Ascending aorta (tissue), 2 donors: ENCODE measurements around the gene EML4. TPM values are rescaled to one million over a fixed set of nuclear protein-coding genes. Genes with fewer than 3 reads are reported as not detected.

ENCODE experiments used
- DNase-seq, 2 donors: peaks; one replicate each; pipeline ENCODE4 v3.0.0-alpha.2; 2019; ENCODE audit warnings: low spot score in 2 of 2
- H3K27ac ChIP-seq, 2 donors: fragments of 200-600 bp; sonication (generic); one replicate each; pipeline ENCODE4 v1.5.1; 2016 to 2017; ENCODE audit warnings: mild to moderate bottlenecking in 1 of 2
- H3K27me3 ChIP-seq: fragments of 200-600 bp; sonication (generic); one replicate; pipeline ENCODE4 v1.5.1; 2017
- H3K36me3 ChIP-seq, 2 donors: fragments of 200-600 bp; sonication (generic); one replicate each; pipeline ENCODE4 v1.5.1; 2016
- H3K4me1 ChIP-seq, 2 donors: fragments of 200-600 bp; sonication (generic); one replicate each; pipeline ENCODE4 v1.5.1; 2016 to 2017; ENCODE audit warnings: mild to moderate bottlenecking in 1 of 2
- H3K4me3 ChIP-seq, 2 donors: fragments of 200-600 bp; sonication (generic); one replicate each; pipeline ENCODE4 v1.5.1; 2016 to 2017; ENCODE audit warnings: mild to moderate bottlenecking in 1 of 2
- H3K9me3 ChIP-seq, 2 donors: fragments of 200-600 bp; sonication (generic); one replicate each; pipeline ENCODE4 v1.5.1; 2016
- CTCF ChIP-seq, 3 experiments: fragments of 200-600 bp in 2 of 3; fragments of 450-650 bp in 1 of 3; sonication (generic) in 2 of 3; IDR thresholded peaks; one replicate each; pipeline ENCODE4 v1.5.1; 2016 to 2019; ENCODE audit warnings: antibody characterized with exemption in 3 of 3, mild to moderate bottlenecking in 1 of 3, moderate library complexity in 1 of 3
- intact Hi-C: fragments of 100-400 bp; cut with DNase I; formaldehyde crosslinking; loops from one replicate; pipeline ENCODE4 v1.15.1; 2023
- total RNA-seq: library from RNA; depleted of rRNA; stranded (reverse); fragments of >200 nt; gene quantifications from one replicate; pipeline ENCODE4 v1.1.0, GENCODE V29; 2016

The EML4 gene
- total RNA-seq, 1 donor from 2014 or later: 25.2 TPM

- no peaks in the 10 kb centered on the region for H3K27me3 ChIP-seq
- H3K4me3 ChIP-seq: no peak overlapping the region
- H3K9me3 ChIP-seq: no peaks in the 10 kb centered on the region
- intact Hi-C loops: loop anchor here (1.0 to 10.0 kb wide), 2 partner anchors 232 to 473 kb away; no protein-coding TSS in a partner anchor
- TF ChIP-seq CTCF (IDR thresholded peaks at IDR 0.05): peak; percentile 22 to 50 (median 47)
- H3K36me3 ChIP-seq: peaks cover 7 to 24% of the 10 kb centered on the region in 2 donors
- H3K4me1 ChIP-seq: peaks cover 0 to 5% of the 10 kb centered on the region in 2 donors
- DNase-seq: no peak
- H3K27ac ChIP-seq: no peak overlapping the region
Observed at GRCh38 chr2:42328148-42328833, 159.1 kb downstream of the EML4 start.

GRCh38 chr2:42328923-42329322, 159.8 kb downstream of the EML4 start:
- no peak for DNase-seq
- TF ChIP-seq CTCF (IDR thresholded peaks at IDR 0.05): no peak
- H3K4me3 ChIP-seq: no peak overlapping the region
- H3K4me1 ChIP-seq: peaks cover 0 to 5% of the 10 kb centered on the region in 2 donors
- no peaks in the 10 kb centered on the region for H3K9me3 ChIP-seq
- H3K27me3 ChIP-seq: no peaks in the 10 kb centered on the region
- intact Hi-C loops: loop anchor here (1.0 to 10.0 kb wide), 2 partner anchors 233 to 474 kb away; no protein-coding TSS in a partner anchor
- peaks cover 14 to 30% of the 10 kb centered on the region in 2 donors for H3K36me3 ChIP-seq
- H3K27ac ChIP-seq: no peak overlapping the region

DNA sequence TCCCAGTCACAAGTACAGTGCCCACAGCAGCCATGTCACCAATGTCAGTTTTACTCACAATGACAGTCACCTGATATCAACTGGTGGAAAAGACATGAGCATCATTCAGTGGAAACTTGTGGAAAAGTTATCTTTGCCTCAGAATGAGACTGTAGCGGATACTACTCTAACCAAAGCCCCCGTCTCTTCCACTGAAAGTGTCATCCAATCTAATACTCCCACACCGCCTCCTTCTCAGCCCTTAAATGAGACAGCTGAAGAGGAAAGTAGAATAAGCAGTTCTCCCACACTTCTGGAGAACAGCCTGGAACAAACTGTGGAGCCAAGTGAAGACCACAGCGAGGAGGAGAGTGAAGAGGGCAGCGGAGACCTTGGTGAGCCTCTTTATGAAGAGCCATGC, 160.6 kb downstream of the EML4 start:
- Histone ChIP-seq H3K36me3 (peaks cover 15 to 38% of the 10 kb centered on the region in 2 donors), H3K9me3 (no peaks in the 10 kb centered on the region), H3K27ac (peak overlapping the region; percentile 21 to 48), H3K4me3 (no peak overlapping the region), H3K27me3 (no peaks in the 10 kb centered on the region), H3K4me1 (peaks cover 0 to 5% of the 10 kb centered on the region in 2 donors)
- no peak for TF ChIP-seq CTCF (IDR thresholded peaks at IDR 0.05)
- intact Hi-C loops: loop anchor here (10.0 kb wide), 1 partner anchor 475 kb away; no protein-coding TSS in a partner anchor
- DNase-seq: no peak

DNA sequence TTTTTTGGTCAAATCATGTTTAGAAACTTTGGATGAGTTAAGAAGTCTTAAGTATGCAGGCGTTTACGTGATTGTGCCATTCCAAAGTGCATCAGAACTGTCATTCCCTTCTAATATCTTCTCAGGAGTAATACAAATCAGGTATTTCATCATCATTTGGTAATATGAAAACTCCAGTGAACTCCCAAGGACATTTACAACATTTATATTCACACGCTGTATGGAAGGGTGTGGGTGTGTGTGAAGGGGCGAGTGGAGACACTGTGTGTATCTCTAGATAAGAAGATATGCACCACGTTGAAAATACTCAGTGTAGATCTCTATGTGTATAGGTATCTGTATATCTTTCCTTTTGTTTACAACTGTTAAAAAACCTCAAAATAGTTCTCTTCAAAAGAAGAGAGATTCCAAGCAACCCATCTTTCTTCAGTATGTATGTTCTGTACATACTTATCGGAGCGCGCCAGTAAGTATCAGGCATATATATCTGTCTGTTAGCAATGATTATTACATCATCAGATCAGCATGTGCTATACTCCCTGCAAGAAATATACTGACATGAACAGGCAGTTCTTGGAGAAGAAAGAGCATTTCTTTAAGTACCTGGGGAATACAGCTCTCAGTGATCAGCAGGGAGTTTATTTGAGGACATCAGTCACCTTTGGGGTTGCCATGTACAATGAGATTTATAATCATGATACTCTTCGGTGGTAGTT, 162.6 kb downstream of the EML4 start:
- Histone ChIP-seq H3K4me3 (no peak overlapping the region), H3K36me3 (peaks cover 15 to 47% of the 10 kb centered on the region in 2 donors), H3K27ac (no peak overlapping the region), H3K4me1 (peaks cover 0 to 5% of the 10 kb centered on the region in 2 donors), H3K9me3 (no peaks in the 10 kb centered on the region), H3K27me3 (no peaks in the 10 kb centered on the region)
- DNase-seq: no peak
- TF ChIP-seq CTCF (IDR thresholded peaks at IDR 0.05): no peak
- intact Hi-C loops: no loop called here

GRCh38 chr2:42332575-42332974, 163.4 kb downstream of the EML4 start:
- intact Hi-C loops: no loop called here
- H3K36me3 ChIP-seq: peaks cover 15 to 47% of the 10 kb centered on the region in 2 donors
- no peak for TF ChIP-seq CTCF (IDR thresholded peaks at IDR 0.05)

More at GRCh38 chr2:42332575-42332974, 163.4 kb downstream of the EML4 start:
- no peak overlapping the region for H3K4me3 ChIP-seq
- H3K9me3 ChIP-seq: no peaks in the 10 kb centered on the region
- H3K27me3 ChIP-seq: no peaks in the 10 kb centered on the region
- H3K27ac ChIP-seq: no peak overlapping the region
- no peak for DNase-seq
- H3K4me1 ChIP-seq: peaks cover 0 to 5% of the 10 kb centered on the region in 2 donors
